Panc1 (cell line): ENCODE results near the gene UPK1B. TPM values are rescaled to one million over a fixed set of nuclear protein-coding genes. Genes with fewer than 3 reads are reported as not detected.

ENCODE experiments used
- ATAC-seq: fragments of 200-7000 bp; cut with Tn5 transposase; 2 replicates; pipeline ENCODE4 v1.9.1; 2020; ENCODE audit warnings: mild to moderate bottlenecking, moderate library complexity
- BruUV-seq: library from RNA; stranded (reverse); fragments of 400-500 nt; replicated peaks from 2 replicates; lab custom pipeline; 2021; lab: Mats Ljungman, UMichigan
- CTCF ChIA-PET: fragments of 300-600 bp; sonication (Branson Sonifier 250); formaldehyde crosslinking; loops from one replicate; lab custom pipeline; 2022; ENCODE audit warnings: antibody characterized with exemption; lab: Charles Lee
- POLR2A ChIA-PET: fragments of 300-600 bp; sonication (Branson Sonifier 250); formaldehyde crosslinking; loops from one replicate; lab custom pipeline; 2022; ENCODE audit warnings: antibody characterized with exemption; lab: Charles Lee
- DNase-seq: peaks from one replicate; pipeline ENCODE4 v3.0.0-alpha.2; 2010; ENCODE audit warnings: low read depth, low spot score
- H3K27ac ChIP-seq: 2 replicates; pipeline ENCODE4 v1.5.1; 2011; ENCODE audit warnings: mild to moderate bottlenecking, low read length, inconsistent platforms
- H3K27me3 ChIP-seq: fragments of 200-500 bp; sonication (Bioruptor generic); 2 replicates; pipeline ENCODE4 v1.6.0; 2014; ENCODE audit warnings: low read length, inconsistent platforms; ENCODE audit not compliant: control insufficient read depth, insufficient read depth
- H3K36me3 ChIP-seq: fragments of 200-500 bp; sonication (Bioruptor generic); 2 replicates; pipeline ENCODE4 v1.5.1; 2014; ENCODE audit warnings: inconsistent platforms, mild to moderate bottlenecking, low read length, moderate library complexity; ENCODE audit not compliant: control insufficient read depth, insufficient read depth
- H3K4me1 ChIP-seq: 2 replicates; pipeline ENCODE4 v1.5.1; 2011; ENCODE audit warnings: inconsistent platforms, mild to moderate bottlenecking, low read length, moderate library complexity; ENCODE audit not compliant: control insufficient read depth, insufficient read depth
- H3K4me3 ChIP-seq, 2 experiments: 2 replicates each; pipeline ENCODE4 v1.5.1; 2011 to 2012; ENCODE audit warnings: low read depth in 2 of 2, low read length in 2 of 2, mild to moderate bottlenecking in 2 of 2, inconsistent platforms in 1 of 2, moderate library complexity in 1 of 2
- H3K9me3 ChIP-seq: fragments of 200-500 bp; sonication (Bioruptor generic); 2 replicates; pipeline ENCODE4 v1.5.1; 2014; ENCODE audit warnings: low read depth, mild to moderate bottlenecking, inconsistent platforms, low read length, moderate library complexity; ENCODE audit not compliant: control insufficient read depth, insufficient read depth
- CTCF ChIP-seq: fragments of 450-650 bp; IDR thresholded peaks from 2 replicates; pipeline ENCODE4 v1.5.1; 2017; ENCODE audit warnings: mild to moderate bottlenecking
- POLR2AphosphoS5 ChIP-seq: IDR thresholded peaks from 2 replicates; pipeline ENCODE4 v1.6.1; 2012; ENCODE audit warnings: mild to moderate bottlenecking, low read depth, low read length, moderate library complexity
- SIN3A ChIP-seq: IDR thresholded peaks from 2 replicates; pipeline ENCODE4 v1.6.1; 2012; ENCODE audit warnings: low read depth, mild to moderate bottlenecking, low read length, moderate library complexity, borderline replicate concordance; ENCODE audit not compliant: insufficient read depth
- TCF7L2 ChIP-seq: IDR thresholded peaks from 2 replicates; pipeline ENCODE4 v1.6.1; 2011; ENCODE audit warnings: mild to moderate bottlenecking, low read depth, low read length, inconsistent platforms
- in situ Hi-C: cut with HindIII; loops from 2 replicates; pipeline ENCODE4 v1.10.0; 2016; ENCODE audit warnings: low sequenced_read_pairs, low pct_unique_long_range_greater_than_20kb
- intact Hi-C: fragments of 100-400 bp; cut with micrococcal nuclease; formaldehyde crosslinking; loops from one replicate; pipeline ENCODE4 v1.10.0; 2022; ENCODE audit not compliant: unreplicated experiment
- total RNA-seq: library from RNA; stranded (reverse); gene quantifications from one replicate; pipeline ENCODE4 v1.2.1, GENCODE V29; 2021; ENCODE audit not compliant: unreplicated experiment
- TF ChIP-seq, protein P1 (sequence below), 2 experiments: IDR thresholded peaks; 2 replicates each; pipeline ENCODE4 v1.6.1; 2011 to 2012; ENCODE audit warnings: low read depth in 2 of 2, control low read depth in 1 of 2, low read length in 1 of 2, mild to moderate bottlenecking in 1 of 2, moderate library complexity in 1 of 2; ENCODE audit not compliant: insufficient read depth in 1 of 2

Gene UPK1B
- total RNA-seq, 1 experiment from 2014 or later, result 4.4 TPM

DNA sequence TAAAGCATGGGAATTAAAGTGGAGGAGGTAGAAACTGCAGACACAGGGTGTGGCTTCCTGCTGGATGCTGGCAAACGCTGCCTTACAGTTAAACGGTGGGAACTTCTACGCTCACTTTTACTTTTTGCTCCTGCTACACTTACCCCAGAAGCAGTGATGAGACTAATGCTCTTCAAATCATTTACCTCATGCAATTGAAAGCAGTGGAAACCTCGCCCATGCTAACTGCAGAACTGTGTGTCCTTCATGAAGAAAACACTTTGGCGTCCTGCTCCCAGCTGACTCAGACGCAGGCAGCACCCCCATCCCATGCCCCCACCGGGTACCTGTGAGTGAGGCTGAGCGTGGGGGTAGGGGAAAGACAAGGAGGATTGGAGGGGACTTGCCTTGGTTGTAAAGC lies 31.8 kb downstream of the UPK1B start:
- ChIA-PET POLR2A (no interaction called here), CTCF (no interaction called here)
- in situ Hi-C loops, result no loop called here
- no peak overlapping the region for H3K27ac ChIP-seq
- DNase-seq, result no peak
- intact Hi-C loops, result no loop called here
- BruUV-seq, result no TSS peak
- no peak overlapping the region for H3K4me3 ChIP-seq
- no peaks in the 10 kb centered on the region for H3K9me3 ChIP-seq
- H3K4me1 ChIP-seq, result no peaks in the 10 kb centered on the region
- no peak for TF ChIP-seq POLR2AphosphoS5
- no peak for TF ChIP-seq CTCF
- no peak for TF ChIP-seq TCF7L2
- TF ChIP-seq, protein P1, sequence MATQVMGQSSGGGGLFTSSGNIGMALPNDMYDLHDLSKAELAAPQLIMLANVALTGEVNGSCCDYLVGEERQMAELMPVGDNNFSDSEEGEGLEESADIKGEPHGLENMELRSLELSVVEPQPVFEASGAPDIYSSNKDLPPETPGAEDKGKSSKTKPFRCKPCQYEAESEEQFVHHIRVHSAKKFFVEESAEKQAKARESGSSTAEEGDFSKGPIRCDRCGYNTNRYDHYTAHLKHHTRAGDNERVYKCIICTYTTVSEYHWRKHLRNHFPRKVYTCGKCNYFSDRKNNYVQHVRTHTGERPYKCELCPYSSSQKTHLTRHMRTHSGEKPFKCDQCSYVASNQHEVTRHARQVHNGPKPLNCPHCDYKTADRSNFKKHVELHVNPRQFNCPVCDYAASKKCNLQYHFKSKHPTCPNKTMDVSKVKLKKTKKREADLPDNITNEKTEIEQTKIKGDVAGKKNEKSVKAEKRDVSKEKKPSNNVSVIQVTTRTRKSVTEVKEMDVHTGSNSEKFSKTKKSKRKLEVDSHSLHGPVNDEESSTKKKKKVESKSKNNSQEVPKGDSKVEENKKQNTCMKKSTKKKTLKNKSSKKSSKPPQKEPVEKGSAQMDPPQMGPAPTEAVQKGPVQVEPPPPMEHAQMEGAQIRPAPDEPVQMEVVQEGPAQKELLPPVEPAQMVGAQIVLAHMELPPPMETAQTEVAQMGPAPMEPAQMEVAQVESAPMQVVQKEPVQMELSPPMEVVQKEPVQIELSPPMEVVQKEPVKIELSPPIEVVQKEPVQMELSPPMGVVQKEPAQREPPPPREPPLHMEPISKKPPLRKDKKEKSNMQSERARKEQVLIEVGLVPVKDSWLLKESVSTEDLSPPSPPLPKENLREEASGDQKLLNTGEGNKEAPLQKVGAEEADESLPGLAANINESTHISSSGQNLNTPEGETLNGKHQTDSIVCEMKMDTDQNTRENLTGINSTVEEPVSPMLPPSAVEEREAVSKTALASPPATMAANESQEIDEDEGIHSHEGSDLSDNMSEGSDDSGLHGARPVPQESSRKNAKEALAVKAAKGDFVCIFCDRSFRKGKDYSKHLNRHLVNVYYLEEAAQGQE (IDR thresholded peaks at IDR 0.05; ENCODE audit: insufficient read depth in 1 of 2, low read depth in 2 of 2, low read length in 1 of 2), result no peak
- no peak for TF ChIP-seq SIN3A
- no peaks in the 10 kb centered on the region for H3K36me3 ChIP-seq
- H3K27me3 ChIP-seq, result no peaks in the 10 kb centered on the region
- no peak for ATAC-seq

DNA sequence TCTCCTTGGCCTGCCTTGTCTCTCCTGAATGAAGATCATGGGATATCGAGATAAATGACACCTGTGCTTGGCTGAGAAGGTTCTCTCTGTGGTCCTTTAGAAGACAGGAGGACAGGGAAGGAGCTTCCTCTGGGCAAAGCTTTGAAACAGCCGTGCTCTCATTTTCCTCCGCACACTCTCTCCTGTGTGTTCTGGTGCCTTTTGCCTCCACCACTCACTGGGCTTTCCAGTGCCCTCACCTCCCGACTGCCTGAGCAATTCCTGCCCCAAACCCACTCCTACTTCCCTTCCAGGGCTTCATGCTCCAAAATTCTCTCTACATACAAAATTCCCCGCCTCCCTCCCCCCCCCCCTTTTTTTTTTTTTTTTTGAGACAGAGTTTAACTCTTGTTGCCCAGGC lies 32.3 kb downstream of the UPK1B start:
- ChIA-PET CTCF (no interaction called here), POLR2A (no interaction called here)
- no peak overlapping the region for H3K4me3 ChIP-seq
- H3K36me3 ChIP-seq, result no peaks in the 10 kb centered on the region
- H3K27me3 ChIP-seq, result no peaks in the 10 kb centered on the region
- intact Hi-C loops (no loop called here), in situ Hi-C loops (no loop called here)
- TF ChIP-seq CTCF, result no peak
- TF ChIP-seq POLR2AphosphoS5, result no peak
- TF ChIP-seq SIN3A, result no peak
- no peak for TF ChIP-seq TCF7L2
- TF ChIP-seq, protein P1 (IDR thresholded peaks at IDR 0.05; ENCODE audit: insufficient read depth in 1 of 2, low read depth in 2 of 2, low read length in 1 of 2), result no peak
- DNase-seq (no peak), ATAC-seq (no peak)
- no peaks in the 10 kb centered on the region for H3K9me3 ChIP-seq
- H3K4me1 ChIP-seq, result no peaks in the 10 kb centered on the region
- no TSS peak for BruUV-seq
- no peak overlapping the region for H3K27ac ChIP-seq
